ENCODE measurements around the gene GGT1.
"Not testable (repeated sequence)": the region's sequence is repeated elsewhere in the genome, so short reads cannot be mapped to it uniquely, and the experiment has no call there.

The GGT1 gene

DNA sequence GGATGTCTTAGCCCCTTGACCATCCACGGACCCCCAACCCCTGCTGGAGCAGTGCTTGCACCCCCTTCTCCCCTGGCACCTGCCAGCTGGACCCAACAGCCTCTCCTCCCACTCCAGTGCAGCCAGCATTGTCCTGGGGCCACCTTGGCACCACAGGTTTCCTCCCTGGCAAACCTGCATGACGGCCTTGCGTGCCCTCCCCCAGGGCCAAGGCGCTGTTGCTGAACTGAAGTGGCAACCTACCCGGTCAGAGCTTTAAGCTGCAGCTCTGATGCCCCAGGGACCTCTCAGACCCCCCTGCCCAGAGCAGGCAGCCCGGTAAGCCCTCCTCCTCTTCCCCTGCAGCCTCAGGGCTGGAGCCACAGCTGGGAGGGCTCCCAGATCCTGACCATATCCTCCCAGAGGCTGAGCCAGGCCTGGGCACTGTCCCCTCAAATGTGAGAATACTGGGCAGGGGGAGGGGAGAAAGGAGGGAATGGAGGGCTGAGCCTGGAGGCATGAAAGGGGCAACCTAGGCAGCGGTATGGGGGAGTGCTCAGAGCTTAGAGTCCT, 8.3 kb upstream of the GGT1 start:
- TF ChIP-seq, protein P1, sequence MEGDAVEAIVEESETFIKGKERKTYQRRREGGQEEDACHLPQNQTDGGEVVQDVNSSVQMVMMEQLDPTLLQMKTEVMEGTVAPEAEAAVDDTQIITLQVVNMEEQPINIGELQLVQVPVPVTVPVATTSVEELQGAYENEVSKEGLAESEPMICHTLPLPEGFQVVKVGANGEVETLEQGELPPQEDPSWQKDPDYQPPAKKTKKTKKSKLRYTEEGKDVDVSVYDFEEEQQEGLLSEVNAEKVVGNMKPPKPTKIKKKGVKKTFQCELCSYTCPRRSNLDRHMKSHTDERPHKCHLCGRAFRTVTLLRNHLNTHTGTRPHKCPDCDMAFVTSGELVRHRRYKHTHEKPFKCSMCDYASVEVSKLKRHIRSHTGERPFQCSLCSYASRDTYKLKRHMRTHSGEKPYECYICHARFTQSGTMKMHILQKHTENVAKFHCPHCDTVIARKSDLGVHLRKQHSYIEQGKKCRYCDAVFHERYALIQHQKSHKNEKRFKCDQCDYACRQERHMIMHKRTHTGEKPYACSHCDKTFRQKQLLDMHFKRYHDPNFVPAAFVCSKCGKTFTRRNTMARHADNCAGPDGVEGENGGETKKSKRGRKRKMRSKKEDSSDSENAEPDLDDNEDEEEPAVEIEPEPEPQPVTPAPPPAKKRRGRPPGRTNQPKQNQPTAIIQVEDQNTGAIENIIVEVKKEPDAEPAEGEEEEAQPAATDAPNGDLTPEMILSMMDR (IDR thresholded peaks at IDR 0.05; ENCODE audit: borderline replicate concordance, insufficient read depth, low read depth, low read length): no peak
- no peak overlapping the region for H3K4me3 ChIP-seq (ENCODE audit: low read depth, low read length)

DNA sequence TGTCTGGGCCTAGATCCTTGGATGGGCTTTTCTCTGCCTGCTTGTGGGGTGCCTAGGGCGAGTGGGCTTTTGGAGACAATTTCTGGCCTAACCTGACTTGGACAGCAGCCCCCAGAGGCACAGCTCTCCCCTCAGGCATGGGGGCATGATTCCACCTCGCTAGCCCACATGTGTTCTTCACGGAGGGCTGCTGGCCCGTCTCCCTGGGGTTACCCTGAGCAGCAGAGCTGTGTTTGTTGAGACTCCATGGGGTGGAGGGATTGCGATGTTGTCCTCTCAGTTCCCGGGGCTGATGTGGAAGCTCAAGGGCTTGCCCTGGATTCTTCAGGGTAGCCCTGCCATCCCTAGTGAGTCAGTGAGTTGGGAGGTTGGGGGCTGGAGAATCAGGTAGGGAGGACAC, 7.8 kb upstream of the GGT1 start:
- no peak overlapping the region for H3K4me3 ChIP-seq (ENCODE audit: low read depth, low read length)
- TF ChIP-seq, protein P1 (IDR thresholded peaks at IDR 0.05; ENCODE audit: borderline replicate concordance, insufficient read depth, low read depth, low read length): no peak

DNA sequence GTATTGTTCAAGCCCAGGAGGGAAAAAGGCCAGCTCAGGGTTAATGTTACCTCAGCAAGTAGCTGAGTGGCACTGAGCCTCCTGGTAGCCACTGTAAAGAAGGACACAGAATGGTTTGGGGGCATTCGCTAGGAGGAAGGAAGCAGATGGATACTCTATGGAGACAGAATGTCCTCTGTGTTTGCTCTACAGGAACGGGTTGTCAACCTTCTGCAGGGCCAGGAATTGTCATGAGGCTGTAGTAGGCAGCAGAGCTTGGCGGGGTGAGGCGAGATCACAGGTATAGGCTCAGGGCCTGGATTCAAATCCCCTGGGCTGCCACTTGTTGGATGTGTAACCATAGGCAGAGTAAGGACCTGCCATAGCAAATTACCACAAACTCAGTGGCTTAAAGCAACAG, 7.1 kb upstream of the GGT1 start:
- TF ChIP-seq, protein P1 (IDR thresholded peaks at IDR 0.05; ENCODE audit: borderline replicate concordance, insufficient read depth, low read depth, low read length): no peak
- H3K4me3 ChIP-seq (ENCODE audit: low read depth, low read length): no peak overlapping the region

DNA sequence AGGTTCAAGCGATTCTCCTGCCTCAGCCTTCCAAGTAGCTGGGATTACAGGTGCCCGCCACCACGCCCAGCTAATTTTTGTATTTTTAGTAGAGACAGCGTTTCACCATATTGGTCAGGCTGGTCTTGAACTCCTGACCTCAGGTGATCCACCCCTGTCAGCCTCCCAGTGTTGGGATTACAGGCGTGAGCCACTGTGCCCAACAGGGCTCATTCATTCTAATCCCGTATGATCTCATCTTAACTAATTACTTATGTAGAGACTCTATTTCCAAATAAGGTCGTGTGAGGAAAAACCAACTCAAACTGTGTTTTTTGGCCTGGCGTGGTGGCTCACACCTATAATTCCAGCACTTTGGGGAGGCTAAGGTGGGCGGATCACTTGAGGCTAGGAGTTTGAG, 5.9 kb upstream of the GGT1 start:
- not testable (repeated sequence) for H3K4me3 ChIP-seq (ENCODE audit: low read depth, low read length)

DNA sequence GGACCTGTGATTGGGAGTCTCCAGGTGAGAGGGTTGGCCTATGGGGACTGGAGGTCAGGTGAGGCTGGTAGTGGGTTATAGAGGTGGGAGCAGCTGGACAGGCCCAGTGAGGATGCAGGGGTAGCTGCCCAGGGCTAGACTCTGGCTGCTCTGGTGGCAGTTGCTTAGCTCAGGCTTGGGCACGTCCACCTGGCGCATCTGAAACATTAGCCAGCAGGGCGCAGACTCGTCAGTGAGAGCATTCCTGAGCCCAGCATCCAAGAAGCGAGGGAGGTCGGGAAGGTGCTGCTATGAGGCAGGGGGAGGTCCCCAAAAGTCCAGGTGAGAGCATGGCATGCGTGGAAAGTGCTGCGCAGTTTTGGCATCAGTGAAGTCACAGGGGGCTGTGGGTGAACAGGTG, 3.5 kb upstream of the GGT1 start:
- no peak overlapping the region for H3K4me3 ChIP-seq (ENCODE audit: low read depth, low read length)
- TF ChIP-seq, protein P1 (IDR thresholded peaks at IDR 0.05; ENCODE audit: borderline replicate concordance, insufficient read depth, low read depth, low read length): no peak

DNA sequence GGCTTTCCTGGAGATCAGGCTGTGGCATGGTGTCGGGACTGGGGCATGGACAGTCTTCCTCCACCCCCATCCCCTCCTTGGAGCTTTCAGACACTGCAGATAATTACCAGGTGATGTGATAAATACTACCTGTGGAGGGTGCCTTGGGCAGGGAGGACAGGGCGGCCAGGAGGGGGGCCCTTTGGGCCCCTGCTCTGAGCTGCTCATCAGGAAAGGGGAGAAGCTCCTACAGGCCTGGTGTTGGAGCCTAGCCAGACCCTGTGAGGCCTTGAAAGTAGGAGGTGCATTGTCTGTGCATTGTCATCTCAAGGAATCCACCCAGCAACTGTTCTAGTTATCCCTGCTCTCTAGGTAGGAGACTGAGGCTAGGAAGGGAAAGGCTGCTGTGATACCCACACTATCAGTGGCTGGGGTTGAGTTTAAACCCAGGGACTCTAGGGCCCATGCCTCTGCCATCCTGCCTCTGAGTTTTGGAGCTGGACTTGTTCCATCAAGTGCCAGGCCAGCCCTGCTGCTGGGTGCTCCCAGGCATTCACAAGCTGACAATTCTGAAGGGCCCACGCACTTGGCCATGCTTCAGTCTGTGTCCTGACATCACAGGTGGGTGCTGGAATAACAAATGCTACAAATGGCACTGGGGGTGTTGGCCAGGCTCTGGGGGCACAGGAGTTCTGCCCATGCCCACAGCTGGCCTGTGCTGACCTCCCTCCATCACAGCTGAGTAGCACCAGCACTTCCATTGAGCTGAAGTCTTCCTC, 2.9 kb upstream of the GGT1 start:
- not testable (repeated sequence) for H3K4me3 ChIP-seq (ENCODE audit: low read depth, low read length)

DNA sequence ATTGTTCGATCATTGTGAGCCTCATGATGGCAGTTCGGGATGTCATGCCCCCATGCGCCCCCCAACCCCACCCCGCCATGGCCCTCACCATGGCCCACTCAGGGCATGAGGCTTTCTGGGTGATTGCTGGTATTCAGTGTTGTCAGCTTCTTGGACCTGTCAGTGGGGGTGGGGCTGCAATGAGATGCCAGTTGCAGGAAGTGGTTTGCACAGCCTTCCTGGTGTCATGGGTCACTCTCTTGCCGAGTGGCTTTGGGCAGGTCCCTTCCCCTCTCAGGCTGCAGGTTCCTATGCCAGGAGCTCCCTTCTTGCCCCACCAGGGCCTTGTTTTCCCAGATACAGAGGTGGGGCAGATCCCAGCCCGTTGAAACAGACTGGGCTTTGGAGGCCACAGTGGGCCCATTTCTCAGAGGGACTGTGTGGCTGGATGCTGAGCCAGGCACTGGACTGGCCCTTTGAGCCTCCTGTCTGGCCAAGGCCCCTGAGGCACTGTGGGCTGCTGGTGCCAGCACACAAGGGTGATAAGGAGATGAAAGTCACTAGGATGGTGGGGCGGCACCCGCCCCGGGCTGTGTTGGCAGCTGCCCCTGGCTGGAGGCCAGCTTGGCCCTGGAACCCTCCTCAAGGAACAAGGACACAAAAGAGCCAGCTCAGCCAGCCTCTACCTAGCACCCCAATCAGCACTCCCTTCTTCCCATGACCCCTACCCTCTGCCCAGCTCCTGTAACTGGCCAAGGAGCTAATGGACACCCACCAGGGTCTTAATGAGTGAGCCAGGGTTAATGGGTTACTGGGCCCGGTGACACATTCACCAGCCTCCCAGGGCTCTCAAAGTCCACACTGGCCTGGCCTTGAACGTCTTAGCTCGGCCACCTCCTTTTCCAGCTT, 1.5 kb upstream of the GGT1 start:
- H3K4me3 ChIP-seq (ENCODE audit: low read depth, low read length): no peak overlapping the region
- TF ChIP-seq, protein P1 (IDR thresholded peaks at IDR 0.05; ENCODE audit: borderline replicate concordance, insufficient read depth, low read depth, low read length): no peak

DNA sequence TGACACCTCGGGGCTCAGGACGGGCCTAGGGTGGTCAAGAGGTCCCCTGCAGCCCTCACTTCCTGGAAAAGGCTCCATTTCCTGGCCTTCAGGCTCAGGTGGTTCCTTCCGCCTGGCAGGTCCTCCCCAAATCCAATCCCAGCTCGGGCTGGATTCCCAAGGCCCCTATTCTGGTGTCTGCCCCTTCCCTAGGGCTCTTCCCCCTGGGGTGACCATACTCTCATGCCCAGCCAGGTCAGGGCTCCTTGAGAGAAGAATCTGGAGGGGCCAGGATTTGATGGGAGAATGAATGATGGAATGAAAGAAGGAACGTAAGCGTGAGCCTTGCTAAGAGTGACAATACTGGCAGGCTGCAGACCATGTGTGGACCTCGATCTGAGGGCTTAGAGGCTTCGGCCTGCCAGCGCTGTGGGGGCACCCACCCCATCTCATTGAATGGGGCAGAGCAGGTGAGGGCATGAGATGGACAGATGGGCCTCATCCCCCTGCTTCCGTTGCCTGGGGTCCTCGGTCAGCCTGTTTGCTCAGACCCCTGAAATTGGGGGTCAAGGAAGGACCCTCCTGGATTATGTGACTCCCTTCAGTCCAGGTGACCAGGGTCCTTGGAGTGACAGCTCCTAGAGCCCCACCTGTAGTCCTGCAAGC, 766 bp upstream of the GGT1 start:
- not testable (repeated sequence) for H3K4me3 ChIP-seq (ENCODE audit: low read depth, low read length)

DNA sequence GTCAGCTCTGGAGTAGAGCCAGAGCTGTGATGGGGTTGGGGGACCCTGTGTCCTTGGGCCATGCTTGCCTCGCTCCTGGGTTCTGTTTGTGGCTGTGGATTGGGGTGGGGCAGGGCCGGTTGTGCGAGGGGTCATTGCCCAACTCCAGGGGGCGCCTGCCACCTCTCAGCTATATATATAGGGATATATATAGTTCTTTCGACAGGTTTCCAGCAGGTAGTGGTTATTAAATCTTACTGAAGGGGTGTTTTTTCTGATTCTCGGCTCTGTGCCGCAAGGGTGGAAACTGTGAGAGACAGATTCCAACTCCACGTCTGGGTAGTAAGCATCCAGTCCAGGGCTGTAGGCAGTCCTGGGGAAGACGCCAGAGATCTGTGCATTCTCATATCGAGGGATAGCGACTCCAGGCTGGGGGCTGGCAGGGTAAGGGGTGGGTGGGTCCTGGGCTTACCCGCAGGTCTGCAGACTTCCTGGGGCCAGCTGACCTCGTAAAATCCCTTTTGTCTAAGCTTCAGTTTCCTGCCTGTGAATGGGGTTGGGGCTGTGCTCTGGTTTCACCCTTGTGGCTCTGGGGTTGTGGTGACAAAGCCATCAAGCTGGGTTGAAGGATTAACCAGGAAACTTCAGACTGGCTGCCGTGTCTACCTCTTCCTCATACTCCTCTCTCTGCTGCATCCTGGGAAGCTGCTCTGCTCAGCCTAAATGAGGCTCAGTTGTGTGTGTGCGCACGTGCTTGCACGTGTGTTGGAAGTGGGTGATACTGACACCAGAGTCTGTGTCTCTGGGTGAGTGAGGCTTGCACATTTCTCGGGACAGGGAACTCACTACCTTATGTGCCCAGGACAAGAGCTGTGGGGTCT, 1.0 kb downstream of the GGT1 start:
- H3K4me3 ChIP-seq (ENCODE audit: low read depth, low read length): not testable (repeated sequence)

DNA sequence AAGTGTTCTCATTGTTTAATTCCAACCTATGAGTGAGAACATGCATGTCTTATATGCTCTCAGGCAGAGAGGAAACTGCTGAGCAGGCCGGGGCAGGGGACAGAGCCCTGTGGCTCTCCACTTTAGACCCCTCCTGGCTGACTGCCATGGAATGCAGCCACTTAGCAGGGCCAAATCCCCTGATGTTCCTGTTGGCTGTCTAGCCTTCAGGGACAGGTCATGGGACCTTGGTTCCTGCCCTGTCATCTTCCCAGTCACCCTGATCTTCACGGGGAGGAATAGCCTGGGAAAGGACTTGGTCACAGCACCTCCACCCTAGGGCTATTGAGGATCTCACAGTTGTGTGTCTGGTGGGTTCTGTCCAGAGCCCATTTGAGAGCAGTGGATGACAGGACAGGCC, 3.3 kb downstream of the GGT1 start:
- not testable (repeated sequence) for H3K4me3 ChIP-seq (ENCODE audit: low read depth, low read length)

DNA sequence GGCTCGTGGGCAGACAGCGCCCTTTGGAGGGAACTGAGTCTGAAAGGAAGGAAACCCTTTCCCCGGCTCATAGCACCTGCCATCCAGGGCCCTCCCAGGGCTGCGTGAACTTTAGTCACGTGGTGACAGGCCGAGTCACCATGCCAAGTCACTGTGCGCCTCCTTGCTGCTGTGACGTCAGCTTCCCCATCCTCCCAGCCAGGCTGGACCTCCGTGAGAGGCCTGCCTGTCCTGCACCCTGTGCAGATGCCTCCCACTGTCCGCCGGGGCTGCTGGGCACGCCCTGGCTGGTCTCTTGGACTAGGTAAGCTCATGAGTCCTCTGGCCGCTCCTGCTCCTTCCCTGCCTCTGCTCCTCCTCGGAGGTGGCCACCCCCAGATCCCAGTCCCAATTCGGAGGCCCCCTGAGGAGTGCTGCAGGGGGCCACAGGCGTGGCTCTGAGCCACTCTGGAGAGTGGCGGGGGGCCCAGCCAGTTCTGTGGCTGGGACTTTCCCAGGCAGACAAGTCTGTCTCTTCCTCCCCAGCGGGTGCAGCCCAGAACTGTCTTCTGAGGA, 4.5 kb downstream of the GGT1 start:
- H3K4me3 ChIP-seq (ENCODE audit: low read depth, low read length): peak overlapping the region; percentile 32

Data from GM12875 (cell line).